ENCODE data around the gene L1CAM. TPM values are rescaled to one million over a fixed set of nuclear protein-coding genes. Genes with fewer than 3 reads are reported as not detected.

Gene L1CAM
- polyA plus RNA-seq, 1 of the 3 experiments (the other 2 are of a cell fraction) = 1.9 TPM

DNA sequence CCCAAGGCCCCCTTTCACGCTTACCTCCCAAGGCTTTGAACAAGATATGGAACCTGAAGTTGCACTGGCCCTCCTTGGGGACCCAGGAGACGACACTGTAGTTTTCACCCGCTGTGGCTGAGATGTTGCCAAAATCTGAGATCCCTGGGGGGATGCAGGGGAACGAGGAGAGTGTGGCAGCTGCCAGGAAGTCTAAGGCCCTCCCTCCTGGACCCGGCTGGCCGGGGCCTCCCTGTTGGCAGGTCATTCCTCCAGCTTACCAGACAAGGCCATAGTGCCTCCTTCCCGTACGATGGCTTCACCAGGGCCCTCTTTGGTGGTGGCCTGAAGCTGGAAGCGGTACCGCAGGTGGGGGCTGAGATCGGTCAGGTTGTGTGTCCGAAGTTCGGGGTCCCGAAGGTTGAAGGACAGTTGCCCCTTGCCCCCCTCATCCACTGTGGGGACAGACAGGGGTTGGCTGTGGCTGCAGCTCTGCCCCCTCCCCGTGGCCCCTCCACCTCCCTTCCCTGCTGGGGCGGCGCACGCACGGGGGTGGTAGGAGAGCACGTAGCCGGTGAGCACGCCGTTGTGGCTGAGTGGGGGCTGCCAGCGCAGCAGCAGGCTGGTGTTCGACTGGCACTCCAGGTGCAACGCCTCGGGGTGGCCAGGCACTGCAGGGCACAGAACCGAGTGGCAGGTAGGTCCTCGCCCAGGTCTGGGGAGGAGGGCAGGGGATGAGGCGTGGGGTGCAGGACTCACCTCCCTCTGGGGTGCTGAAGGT is 21.2 kb downstream of the L1CAM start:
- DNase-seq = peak; percentile 19
- no peaks in the 10 kb centered on the region for H4K20me1 ChIP-seq (ENCODE audit: insufficient read depth)
- TF ChIP-seq RAD21 (IDR thresholded peaks at IDR 0.05; ENCODE audit: low read length) (no peak), POLR2AphosphoS5 (IDR thresholded peaks at IDR 0.05; ENCODE audit: low read depth, low read length) (no peak), MEF2A (IDR thresholded peaks at IDR 0.05; ENCODE audit: borderline replicate concordance, low read depth) (no peak), RXRA (IDR thresholded peaks at IDR 0.05; ENCODE audit: borderline replicate concordance, low read depth) (no peak), USF1 (IDR thresholded peaks at IDR 0.05; ENCODE audit: borderline replicate concordance, low read depth) (no peak), NRF1 (IDR thresholded peaks at IDR 0.05; ENCODE audit: low read depth, low read length) (no peak), RCOR1 (IDR thresholded peaks at IDR 0.05; ENCODE audit: low read length) (no peak), YY1 (IDR thresholded peaks at IDR 0.05; ENCODE audit: low read depth) (no peak), FOXJ3 (CRISPR knock-in tag; IDR thresholded peaks at IDR 0.05) (no peak), GATA2 (CRISPR knock-in tag; IDR thresholded peaks at IDR 0.05) (no peak)
- TF ChIP-seq, protein P1, sequence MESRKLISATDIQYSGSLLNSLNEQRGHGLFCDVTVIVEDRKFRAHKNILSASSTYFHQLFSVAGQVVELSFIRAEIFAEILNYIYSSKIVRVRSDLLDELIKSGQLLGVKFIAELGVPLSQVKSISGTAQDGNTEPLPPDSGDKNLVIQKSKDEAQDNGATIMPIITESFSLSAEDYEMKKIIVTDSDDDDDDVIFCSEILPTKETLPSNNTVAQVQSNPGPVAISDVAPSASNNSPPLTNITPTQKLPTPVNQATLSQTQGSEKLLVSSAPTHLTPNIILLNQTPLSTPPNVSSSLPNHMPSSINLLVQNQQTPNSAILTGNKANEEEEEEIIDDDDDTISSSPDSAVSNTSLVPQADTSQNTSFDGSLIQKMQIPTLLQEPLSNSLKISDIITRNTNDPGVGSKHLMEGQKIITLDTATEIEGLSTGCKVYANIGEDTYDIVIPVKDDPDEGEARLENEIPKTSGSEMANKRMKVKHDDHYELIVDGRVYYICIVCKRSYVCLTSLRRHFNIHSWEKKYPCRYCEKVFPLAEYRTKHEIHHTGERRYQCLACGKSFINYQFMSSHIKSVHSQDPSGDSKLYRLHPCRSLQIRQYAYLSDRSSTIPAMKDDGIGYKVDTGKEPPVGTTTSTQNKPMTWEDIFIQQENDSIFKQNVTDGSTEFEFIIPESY (IDR thresholded peaks at IDR 0.05; ENCODE audit: borderline replicate concordance, low read depth) = no peak
- H3K9me3 ChIP-seq = no peaks in the 10 kb centered on the region
- no peaks in the 10 kb centered on the region for H3K4me1 ChIP-seq (ENCODE audit: control insufficient read depth in 1 of 2, insufficient read depth in 2 of 2, low read depth in 1 of 2, low read length in 1 of 2)
- H3K27me3 ChIP-seq (ENCODE audit: insufficient read depth) = peaks cover 5% of the 10 kb centered on the region
- WGBS (ENCODE audit: low lambda C conversion rate) = 40% methylated on average over 1 of the region's 30 CpGs
- H3F3A ChIP-seq (replicated peaks; ENCODE audit: insufficient read depth) = no peaks in the 10 kb centered on the region
- H3K36me3 ChIP-seq (replicated peaks in 1 of 2; ENCODE audit: control insufficient read depth in 1 of 2, insufficient read depth in 2 of 2, low read length in 1 of 2) = no peaks in the 10 kb centered on the region
- no peak overlapping the region for H3K9ac ChIP-seq
- H3K79me2 ChIP-seq (ENCODE audit: insufficient read depth) = no peaks in the 10 kb centered on the region
- no peak overlapping the region for H2AFZ ChIP-seq (ENCODE audit: low read depth)
- ChIA-PET POLR2A (interaction anchor here (1.0 kb wide), 1 partner anchor 9 kb away, joined by 3 read pairs; no protein-coding TSS in a partner anchor), CTCF (no interaction called here)
- no peak overlapping the region for H3K4me3 ChIP-seq (ENCODE audit: low read depth in 2 of 2, low read length in 1 of 2)
- H3K27ac ChIP-seq (ENCODE audit: low read depth in 2 of 2, low read length in 1 of 2) = no peak overlapping the region
- H3K4me2 ChIP-seq = no peak overlapping the region
- no peaks in the 10 kb centered on the region for H3K9me2 ChIP-seq

- Histone ChIP-seq H3K27me3 (ENCODE audit: insufficient read depth) (peaks cover 11% of the 10 kb centered on the region), H3K9me3 (no peaks in the 10 kb centered on the region), H2AFZ (ENCODE audit: low read depth) (no peak overlapping the region), H3K4me3 (ENCODE audit: low read depth in 2 of 2, low read length in 1 of 2) (no peak overlapping the region), H3K4me2 (no peak overlapping the region), H3K27ac (ENCODE audit: low read depth in 2 of 2, low read length in 1 of 2) (no peak overlapping the region), H3K79me2 (ENCODE audit: insufficient read depth) (no peaks in the 10 kb centered on the region), H3K36me3 (replicated peaks in 1 of 2; ENCODE audit: control insufficient read depth in 1 of 2, insufficient read depth in 2 of 2, low read length in 1 of 2) (no peaks in the 10 kb centered on the region), H3F3A (replicated peaks; ENCODE audit: insufficient read depth) (no peaks in the 10 kb centered on the region), H3K9me2 (no peaks in the 10 kb centered on the region), H4K20me1 (ENCODE audit: insufficient read depth) (no peaks in the 10 kb centered on the region), H3K4me1 (ENCODE audit: control insufficient read depth in 1 of 2, insufficient read depth in 2 of 2, low read depth in 1 of 2, low read length in 1 of 2) (no peaks in the 10 kb centered on the region), H3K9ac (no peak overlapping the region)
- WGBS (ENCODE audit: low lambda C conversion rate) = 56% methylated on average over 10 of the region's 10 CpGs
- no peak for DNase-seq
- CTCF ChIA-PET = no interaction called here
- POLR2A ChIA-PET = no interaction called here
- TF ChIP-seq CTCF (IDR thresholded peaks at IDR 0.05) (no peak), TCF12 (IDR thresholded peaks at IDR 0.05) (no peak), RXRA (IDR thresholded peaks at IDR 0.05; ENCODE audit: borderline replicate concordance, low read depth) (no peak), ELF1 (IDR thresholded peaks at IDR 0.05) (no peak), FOXJ3 (CRISPR knock-in tag; IDR thresholded peaks at IDR 0.05) (no peak), PBX3 (IDR thresholded peaks at IDR 0.05) (no peak)
Measured at GRCh38 chrX:153864101-153864500, 21.9 kb downstream of the L1CAM start.

All from SK-N-SH (cell line).